Right lobe of liver (tissue), 6 donors: ENCODE measurements around the gene SLC35E2B. TPM values are rescaled to one million over a fixed set of nuclear protein-coding genes. Genes with fewer than 3 reads are reported as not detected.

Experiments used
- ATAC-seq, 4 donors: fragments of 200-7000 bp; cut with Tn5 transposase; one replicate each; pipeline ENCODE4 v1.9.1; 2020; ENCODE audit warnings: mild to moderate bottlenecking in 4 of 4, moderate library complexity in 4 of 4
- DNase-seq, 3 donors: peaks; one replicate each; pipeline ENCODE4 v3.0.0-alpha.2; 2020
- H3K27ac ChIP-seq, 3 donors: fragments of 200-600 bp; one replicate each; pipeline ENCODE4 v1.8.0; 2022
- H3K27me3 ChIP-seq, 2 donors: fragments of 200-600 bp; one replicate each; pipeline ENCODE4 v1.8.0; 2022
- H3K36me3 ChIP-seq, 4 donors: fragments of 200-600 bp; sonication (generic) in 1 of 4; one replicate each; pipeline versions ENCODE4 v1.5.1 to v1.8.0; 2017 to 2022; ENCODE audit warnings: control low read depth in 1 of 4
- H3K4me1 ChIP-seq, 4 donors: fragments of 200-600 bp; sonication (generic) in 1 of 4; one replicate each; pipeline versions ENCODE4 v1.5.1 to v1.8.0; 2017 to 2022; ENCODE audit warnings: control low read depth in 1 of 4
- H3K4me3 ChIP-seq, 3 donors: fragments of 200-600 bp; one replicate each; pipeline ENCODE4 v1.8.0; 2022
- H3K9me3 ChIP-seq, 4 donors: fragments of 200-600 bp; sonication (generic) in 1 of 4; one replicate each; pipeline versions ENCODE4 v1.5.1 to v1.8.0; 2017 to 2022; ENCODE audit warnings: control low read depth in 1 of 4
- CTCF ChIP-seq, 4 donors: fragments of 200-600 bp in 3 of 4; fragments of 450-650 bp in 1 of 4; IDR thresholded peaks; one replicate each; pipeline versions ENCODE4 v1.5.1 to v1.8.0; 2016 to 2022; ENCODE audit warnings: antibody characterized with exemption in 4 of 4, mild to moderate bottlenecking in 2 of 4
- POLR2A ChIP-seq: fragments of 450-650 bp; IDR thresholded peaks from one replicate; pipeline ENCODE4 v1.6.1; 2017; ENCODE audit warnings: antibody characterized with exemption, mild to moderate bottlenecking
- WGBS: methylation state at CpG from one replicate; pipeline ENCODE4 v1.1.6; 2018; ENCODE audit warnings: low coverage, low lambda C conversion rate; ENCODE audit not compliant: insufficient coverage; ENCODE audit errors: missing lambda C conversion rate; 5-methylcytosine and 5-hydroxymethylcytosine counted together
- intact Hi-C, 2 donors: fragments of 100-400 bp; cut with DNase I; formaldehyde crosslinking; loops; one replicate each; pipeline versions ENCODE4 v1.11.2 to v1.14.1; 2022
- total RNA-seq, 6 experiments: library from RNA; depleted of rRNA in 2 of 6; stranded (reverse); fragments of >200 nt in 2 of 6; fragmentation: NEBNext Ultra II Directional in 3 of 6; extraction: Animal tissue kit (Norgen Biotek cat#: 25700) in 3 of 6; gene quantifications; one replicate each; pipeline versions ENCODE4 v1.1.0 to v1.2.4, GENCODE V29; 2016 to 2023
- donor health status: DM: no; HTN: yes; CAD: no.
- donor health status: DM: no; HTN: no; CAD: no.
- donor health status: DM: no; HTN: no; CAD: no.
- donor health status: DM: no; HTN: yes; CAD: no.
- donor health status: DM: no; HTN: yes; CAD: no.

The SLC35E2B gene
- total RNA-seq, 6 experiments from 2014 or later: 13.4 to 19.9 (median 17.0) TPM

- peak overlapping the region; percentile 26 to 64 (median 47) for H3K27ac ChIP-seq
- H3K4me1 ChIP-seq: no peaks in the 10 kb centered on the region
- intact Hi-C loops: no loop called here
- 75% methylated on average over 18 of the region's 81 CpGs for WGBS
- no peak for TF ChIP-seq POLR2A
- TF ChIP-seq CTCF (IDR thresholded peaks at IDR 0.05): no peak
- peaks cover 0 to 3% (median 0%) of the 10 kb centered on the region in 4 donors for H3K36me3 ChIP-seq
- ATAC-seq: peak; percentile 2 to 47 (median 18)
- peak overlapping the region in 2 of 3 donors; percentile 13 to 14 for H3K4me3 ChIP-seq
- peak; percentile 52 to 71 (median 53) for DNase-seq
- no peaks in the 10 kb centered on the region for H3K27me3 ChIP-seq
- no peaks in the 10 kb centered on the region for H3K9me3 ChIP-seq
These were observed 62.2 kb downstream of the SLC35E2B start for GRCh38 chr1:1630191-1630964.

GRCh38 chr1:1629430-1630190, 63.0 kb downstream of the SLC35E2B start:
- Histone ChIP-seq H3K4me1 (no peaks in the 10 kb centered on the region), H3K9me3 (no peaks in the 10 kb centered on the region), H3K27ac (no peak overlapping the region), H3K36me3 (peaks cover 0 to 3% (median 0%) of the 10 kb centered on the region in 4 donors), H3K27me3 (no peaks in the 10 kb centered on the region), H3K4me3 (no peak overlapping the region)
- whole genome bisulfite sequencing: 62% methylated on average over 8 of the region's 48 CpGs
- intact Hi-C loops: loop anchor here in 1 of 2 donors (10.0 kb wide), 1 partner anchor 45 kb away; no protein-coding TSS in a partner anchor
- DNase-seq: peak; percentile 44 to 64 (median 47)
- peak; percentile 7 to 42 (median 24) for ATAC-seq
- TF ChIP-seq POLR2A (no peak), CTCF (IDR thresholded peaks at IDR 0.05) (no peak)

- no peak overlapping the region for H3K4me3 ChIP-seq
- DNase-seq (peak in 2 of 3 donors; percentile 42 to 54), ATAC-seq (no peak)
- H3K27me3 ChIP-seq: no peaks in the 10 kb centered on the region
- H3K4me1 ChIP-seq: no peaks in the 10 kb centered on the region
- 84% methylated on average over 6 of the region's 53 CpGs for WGBS
- no peaks in the 10 kb centered on the region for H3K9me3 ChIP-seq
- TF ChIP-seq CTCF (IDR thresholded peaks at IDR 0.05) (no peak), POLR2A (no peak)
- peaks cover 0 to 3% (median under 1%) of the 10 kb centered on the region in 4 donors for H3K36me3 ChIP-seq
- intact Hi-C loops: loop anchor here in 1 of 2 donors (10.0 kb wide), 1 partner anchor 46 kb away; no protein-coding TSS in a partner anchor
- no peak overlapping the region for H3K27ac ChIP-seq
These were observed 63.7 kb downstream of the SLC35E2B start for GRCh38 chr1:1628754-1629429.
